Measurements from ENCODE around the gene SHC2.

GRCh38 chr19:442085-442484 is 18.7 kb downstream of the SHC2 start:
- TF ChIP-seq, protein P1, sequence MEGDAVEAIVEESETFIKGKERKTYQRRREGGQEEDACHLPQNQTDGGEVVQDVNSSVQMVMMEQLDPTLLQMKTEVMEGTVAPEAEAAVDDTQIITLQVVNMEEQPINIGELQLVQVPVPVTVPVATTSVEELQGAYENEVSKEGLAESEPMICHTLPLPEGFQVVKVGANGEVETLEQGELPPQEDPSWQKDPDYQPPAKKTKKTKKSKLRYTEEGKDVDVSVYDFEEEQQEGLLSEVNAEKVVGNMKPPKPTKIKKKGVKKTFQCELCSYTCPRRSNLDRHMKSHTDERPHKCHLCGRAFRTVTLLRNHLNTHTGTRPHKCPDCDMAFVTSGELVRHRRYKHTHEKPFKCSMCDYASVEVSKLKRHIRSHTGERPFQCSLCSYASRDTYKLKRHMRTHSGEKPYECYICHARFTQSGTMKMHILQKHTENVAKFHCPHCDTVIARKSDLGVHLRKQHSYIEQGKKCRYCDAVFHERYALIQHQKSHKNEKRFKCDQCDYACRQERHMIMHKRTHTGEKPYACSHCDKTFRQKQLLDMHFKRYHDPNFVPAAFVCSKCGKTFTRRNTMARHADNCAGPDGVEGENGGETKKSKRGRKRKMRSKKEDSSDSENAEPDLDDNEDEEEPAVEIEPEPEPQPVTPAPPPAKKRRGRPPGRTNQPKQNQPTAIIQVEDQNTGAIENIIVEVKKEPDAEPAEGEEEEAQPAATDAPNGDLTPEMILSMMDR (IDR thresholded peaks at IDR 0.05), result no peak
- TF ChIP-seq EP300 (IDR thresholded peaks at IDR 0.05) (no peak), POLR2A (IDR thresholded peaks at IDR 0.05) (no peak)
